Muscle layer of duodenum (tissue), 2 donors: ENCODE measurements around the gene TLX2.

ENCODE experiments used
- H3K27ac ChIP-seq: one replicate; pipeline ENCODE4 v1.7.0; 2013; ENCODE audit warnings: mild to moderate bottlenecking, low read length
- H3K27me3 ChIP-seq: one replicate; pipeline ENCODE4 v1.7.0; 2013; ENCODE audit warnings: low read depth, mild to moderate bottlenecking, control low read depth, low read length
- H3K36me3 ChIP-seq, 2 donors: one replicate each; pipeline ENCODE4 v1.7.0; 2013; ENCODE audit warnings: low read length in 2 of 2, control low read depth in 1 of 2, mild to moderate bottlenecking in 1 of 2; ENCODE audit not compliant: insufficient read depth in 2 of 2, control insufficient read depth in 1 of 2
- H3K4me1 ChIP-seq, 2 donors: one replicate each; pipeline ENCODE4 v1.7.0; 2013; ENCODE audit warnings: low read length in 2 of 2, mild to moderate bottlenecking in 2 of 2, control low read depth in 1 of 2, moderate library complexity in 1 of 2; ENCODE audit not compliant: insufficient read depth in 2 of 2, control insufficient read depth in 1 of 2
- H3K4me3 ChIP-seq, 2 donors: one replicate each; pipeline ENCODE4 v1.7.0; 2013; ENCODE audit warnings: low read length in 2 of 2, low read depth in 1 of 2, mild to moderate bottlenecking in 1 of 2
- H3K9me3 ChIP-seq, 2 donors: one replicate each; pipeline ENCODE4 v1.7.0; 2013; ENCODE audit warnings: low read length in 2 of 2, control low read depth in 1 of 2, mild to moderate bottlenecking in 1 of 2; ENCODE audit not compliant: control insufficient read depth in 1 of 2
- donor health status: healthy.

TLX2 gene

DNA sequence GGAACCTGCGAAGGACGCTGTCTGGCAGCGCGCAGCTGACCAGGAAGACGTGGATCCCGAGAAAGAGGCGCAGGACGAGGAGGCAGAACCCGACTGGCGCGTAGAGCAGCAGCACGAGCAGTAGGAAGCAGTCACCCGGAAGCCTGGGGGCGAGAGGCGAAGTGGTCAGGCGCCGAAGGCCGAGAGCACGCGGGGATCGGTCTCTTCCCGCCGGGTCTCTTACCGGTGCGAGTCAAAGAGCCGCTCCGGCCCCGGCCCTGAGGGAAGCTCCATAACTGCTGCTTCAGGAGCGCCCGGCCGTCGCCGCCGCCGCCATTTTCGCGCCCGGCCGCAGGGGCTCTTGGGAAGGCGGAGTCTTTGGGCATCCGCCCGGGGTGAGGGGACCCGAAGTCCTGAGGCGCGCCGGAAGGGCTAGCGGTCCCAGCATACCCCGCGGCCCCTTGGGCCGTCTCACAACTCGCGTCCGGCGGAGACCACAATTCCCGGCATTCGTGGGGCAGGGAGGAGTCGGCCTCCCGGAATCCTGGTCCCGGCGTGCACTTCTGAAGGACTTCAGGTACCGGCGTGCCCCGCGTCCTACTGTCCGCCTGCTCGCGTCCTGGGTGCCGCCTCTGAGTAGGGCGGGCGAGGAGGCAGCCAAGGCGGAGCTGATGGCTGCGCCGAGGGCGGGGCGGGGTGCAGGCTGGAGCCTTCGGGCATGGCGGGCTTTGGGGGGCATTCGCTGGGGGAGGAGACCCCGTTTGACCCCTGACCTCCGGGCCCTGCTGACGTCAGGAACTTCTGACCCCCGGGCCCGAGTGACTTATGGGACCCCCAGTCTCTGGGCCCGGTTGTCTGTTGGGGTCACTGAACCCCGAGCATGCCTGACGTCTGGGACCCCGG lies 15.3 kb downstream of the TLX2 start, which contains the start of the genes AUP1 and HTRA2:
AUP1 (minus strand) TSS at position 350 of the 882 bp plus-strand sequence; CDS start at position 273, 77 bp downstream.
HTRA2 (plus strand) TSS at position 577 of the 882 bp plus-strand sequence; CDS start at position 651, 74 bp downstream.
- peak within 1 kb of the TSS; percentile 81 for H3K27ac ChIP-seq
- peaks cover 16 to 25% of the 10 kb centered on the region in 2 donors for H3K4me1 ChIP-seq
- peaks cover 18 to 42% of the 10 kb centered on the region in 2 donors for H3K36me3 ChIP-seq

DNA sequence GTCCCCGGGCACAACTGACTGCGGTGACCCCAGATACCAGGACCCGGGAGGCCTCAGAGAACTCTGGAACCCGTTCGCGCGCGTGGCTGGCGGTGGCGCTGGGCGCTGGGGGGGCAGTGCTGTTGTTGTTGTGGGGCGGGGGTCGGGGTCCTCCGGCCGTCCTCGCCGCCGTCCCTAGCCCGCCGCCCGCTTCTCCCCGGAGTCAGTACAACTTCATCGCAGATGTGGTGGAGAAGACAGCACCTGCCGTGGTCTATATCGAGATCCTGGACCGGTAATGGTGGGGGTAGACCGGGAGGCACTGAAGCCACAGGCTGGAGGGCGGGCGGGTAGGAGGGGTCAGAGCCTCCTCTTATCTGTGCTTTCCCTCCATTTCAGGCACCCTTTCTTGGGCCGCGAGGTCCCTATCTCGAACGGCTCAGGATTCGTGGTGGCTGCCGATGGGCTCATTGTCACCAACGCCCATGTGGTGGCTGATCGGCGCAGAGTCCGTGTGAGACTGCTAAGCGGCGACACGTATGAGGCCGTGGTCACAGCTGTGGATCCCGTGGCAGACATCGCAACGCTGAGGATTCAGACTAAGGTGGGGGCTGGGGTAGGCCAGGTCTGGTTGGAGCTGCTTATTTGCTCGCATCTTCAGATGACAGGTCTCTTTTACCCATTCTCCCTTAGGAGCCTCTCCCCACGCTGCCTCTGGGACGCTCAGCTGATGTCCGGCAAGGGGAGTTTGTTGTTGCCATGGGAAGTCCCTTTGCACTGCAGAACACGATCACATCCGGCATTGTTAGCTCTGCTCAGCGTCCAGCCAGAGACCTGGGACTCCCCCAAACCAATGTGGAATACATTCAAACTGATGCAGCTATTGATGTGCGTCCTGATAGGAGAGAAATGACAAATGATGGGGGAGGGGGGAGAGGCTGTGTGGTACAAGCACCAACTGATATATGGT lies 16.3 kb downstream of the TLX2 start:
- Histone ChIP-seq H3K36me3 (peaks cover 18 to 40% of the 10 kb centered on the region in 2 donors), H3K9me3 (no peaks in the 10 kb centered on the region), H3K4me3 (peak overlapping the region; percentile 96 to 99), H3K27me3 (no peaks in the 10 kb centered on the region), H3K27ac (peak overlapping the region; percentile 70), H3K4me1 (peaks cover 16 to 25% of the 10 kb centered on the region in 2 donors)

More for the DNA sequence above, 15.3 kb downstream of the TLX2 start, which contains the start of the genes AUP1 and HTRA2:
- no peaks in the 10 kb centered on the region for H3K27me3 ChIP-seq
- no peaks in the 10 kb centered on the region for H3K9me3 ChIP-seq
- H3K4me3 ChIP-seq = peak within 1 kb of the TSS; percentile 96 to 99

DNA sequence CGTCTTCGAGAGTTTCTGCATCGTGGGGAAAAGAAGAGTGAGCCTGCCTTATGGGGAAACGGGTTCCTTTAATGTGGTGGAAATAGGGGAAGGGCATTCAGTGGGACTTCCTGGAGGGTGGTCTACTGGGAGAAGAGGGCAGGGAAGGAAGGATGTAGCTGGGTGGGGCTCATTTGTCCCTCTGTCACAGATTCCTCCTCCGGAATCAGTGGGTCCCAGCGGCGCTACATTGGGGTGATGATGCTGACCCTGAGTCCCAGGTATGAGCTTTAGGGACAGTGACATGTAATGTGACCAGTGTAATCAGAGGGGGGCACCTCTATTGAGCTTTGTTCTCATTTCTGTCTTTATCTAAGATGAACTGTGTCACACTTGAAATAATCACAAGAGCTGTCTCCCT lies 17.4 kb downstream of the TLX2 start:
- Histone ChIP-seq H3K27me3 (no peaks in the 10 kb centered on the region), H3K4me1 (peaks cover 16 to 25% of the 10 kb centered on the region in 2 donors), H3K36me3 (peaks cover 15 to 29% of the 10 kb centered on the region in 2 donors), H3K9me3 (no peaks in the 10 kb centered on the region), H3K27ac (no peak overlapping the region), H3K4me3 (peak overlapping the region in 1 of 2 donors; percentile 96)

DNA sequence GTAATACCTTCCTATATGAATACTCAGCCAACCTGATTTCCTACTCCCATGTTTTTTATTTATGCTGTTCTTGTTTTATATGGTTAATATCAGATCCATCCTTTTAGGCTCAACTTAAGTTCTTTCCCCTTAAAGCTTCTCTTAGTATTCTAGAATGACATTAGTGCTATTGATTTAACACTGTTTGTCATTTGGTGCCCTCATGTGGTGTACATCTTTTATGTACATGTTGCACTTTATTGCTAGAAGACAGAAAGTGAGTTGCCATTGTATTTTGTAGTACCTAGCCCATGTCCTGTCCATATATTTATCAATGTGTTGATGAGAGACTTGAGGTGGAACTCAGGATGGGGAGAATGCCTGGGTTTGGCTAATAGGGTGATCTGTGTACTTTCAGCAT lies 18.0 kb downstream of the TLX2 start:
- H3K27me3 ChIP-seq = no peaks in the 10 kb centered on the region
- H3K4me1 ChIP-seq = peaks cover 16 to 25% of the 10 kb centered on the region in 2 donors
- H3K9me3 ChIP-seq = no peaks in the 10 kb centered on the region
- H3K27ac ChIP-seq = no peak overlapping the region
- H3K36me3 ChIP-seq = peaks cover 10 to 23% of the 10 kb centered on the region in 2 donors
- no peak overlapping the region for H3K4me3 ChIP-seq

DNA sequence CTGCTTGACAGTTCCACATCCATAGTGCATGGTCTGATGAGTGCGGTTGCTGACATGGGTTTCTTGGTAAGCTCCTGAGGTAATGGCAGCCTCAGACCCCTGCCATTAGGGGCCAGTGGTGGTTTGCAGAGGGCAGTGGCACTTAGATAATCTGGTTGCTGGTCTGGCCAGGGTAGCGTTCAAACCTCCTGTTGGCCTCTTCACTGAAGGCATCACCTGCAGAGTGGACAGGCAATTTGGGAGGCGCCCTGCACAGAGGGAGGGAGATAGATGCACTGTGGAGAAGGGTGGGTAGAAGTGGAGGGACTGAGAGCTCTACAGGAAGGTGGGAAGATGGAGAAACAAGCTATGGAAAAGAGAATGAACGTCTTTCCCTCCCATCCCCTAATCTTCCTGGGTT lies 19.2 kb downstream of the TLX2 start:
- no peaks in the 10 kb centered on the region for H3K27me3 ChIP-seq
- no peak overlapping the region for H3K27ac ChIP-seq
- H3K4me3 ChIP-seq = no peak overlapping the region
- peaks cover 5 to 12% of the 10 kb centered on the region in 2 donors for H3K36me3 ChIP-seq
- peaks cover 14 to 17% of the 10 kb centered on the region in 2 donors for H3K4me1 ChIP-seq
- no peaks in the 10 kb centered on the region for H3K9me3 ChIP-seq

DNA sequence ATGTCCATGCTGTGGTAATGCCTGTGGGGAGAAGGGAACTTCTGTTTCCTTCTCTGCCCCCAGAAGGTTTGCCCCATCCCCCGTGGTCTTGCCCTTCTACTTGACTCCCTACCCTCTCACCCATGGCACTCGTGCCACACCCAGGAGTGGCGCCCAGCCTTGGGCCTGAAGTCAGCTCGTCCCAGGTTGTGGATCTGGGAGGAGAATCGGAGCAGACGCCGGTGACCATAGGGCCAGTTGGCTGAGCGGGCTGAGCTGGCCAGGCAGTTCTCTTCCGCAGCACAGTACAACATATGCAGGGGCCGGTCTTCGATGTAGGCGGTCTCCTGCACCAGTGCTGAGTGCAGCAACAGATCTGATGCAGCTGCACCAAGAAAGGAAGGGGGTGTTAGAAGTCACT lies 20.2 kb downstream of the TLX2 start:
- Histone ChIP-seq H3K4me3 (no peak overlapping the region), H3K36me3 (peaks cover 5 to 12% of the 10 kb centered on the region in 2 donors), H3K4me1 (peaks cover 10 to 12% of the 10 kb centered on the region in 2 donors), H3K27me3 (no peaks in the 10 kb centered on the region), H3K27ac (no peak overlapping the region), H3K9me3 (no peaks in the 10 kb centered on the region)

DNA sequence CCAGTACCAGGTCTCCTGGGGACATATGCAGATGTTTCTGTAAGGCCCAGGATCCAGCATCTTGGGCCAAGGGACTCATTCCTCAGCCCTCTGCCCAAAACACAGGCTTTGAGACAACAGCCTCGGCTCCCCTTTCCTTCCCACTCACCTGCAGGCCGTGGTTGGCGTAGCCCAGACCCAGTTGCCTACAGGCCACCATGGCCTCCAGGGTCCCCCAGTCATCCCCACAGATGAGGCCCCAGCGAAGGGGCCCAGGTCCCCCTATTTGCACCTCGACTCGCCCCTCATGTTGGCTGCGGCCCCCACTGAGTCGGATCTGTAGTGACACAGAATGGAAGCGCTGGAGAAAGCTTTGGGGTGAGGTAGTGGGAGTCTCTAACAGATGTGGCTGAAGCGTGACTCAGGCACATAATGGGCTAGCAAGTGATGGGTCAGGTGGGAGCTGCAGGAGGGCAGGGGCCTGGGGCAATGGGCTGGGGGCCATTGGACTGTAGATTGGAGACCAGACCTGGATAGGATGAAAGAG lies 21.3 kb downstream of the TLX2 start:
- Histone ChIP-seq H3K27ac (no peak overlapping the region), H3K4me3 (no peak overlapping the region), H3K4me1 (peaks cover 10 to 12% of the 10 kb centered on the region in 2 donors), H3K9me3 (no peaks in the 10 kb centered on the region), H3K27me3 (no peaks in the 10 kb centered on the region), H3K36me3 (peaks cover 5 to 12% of the 10 kb centered on the region in 2 donors)

DNA sequence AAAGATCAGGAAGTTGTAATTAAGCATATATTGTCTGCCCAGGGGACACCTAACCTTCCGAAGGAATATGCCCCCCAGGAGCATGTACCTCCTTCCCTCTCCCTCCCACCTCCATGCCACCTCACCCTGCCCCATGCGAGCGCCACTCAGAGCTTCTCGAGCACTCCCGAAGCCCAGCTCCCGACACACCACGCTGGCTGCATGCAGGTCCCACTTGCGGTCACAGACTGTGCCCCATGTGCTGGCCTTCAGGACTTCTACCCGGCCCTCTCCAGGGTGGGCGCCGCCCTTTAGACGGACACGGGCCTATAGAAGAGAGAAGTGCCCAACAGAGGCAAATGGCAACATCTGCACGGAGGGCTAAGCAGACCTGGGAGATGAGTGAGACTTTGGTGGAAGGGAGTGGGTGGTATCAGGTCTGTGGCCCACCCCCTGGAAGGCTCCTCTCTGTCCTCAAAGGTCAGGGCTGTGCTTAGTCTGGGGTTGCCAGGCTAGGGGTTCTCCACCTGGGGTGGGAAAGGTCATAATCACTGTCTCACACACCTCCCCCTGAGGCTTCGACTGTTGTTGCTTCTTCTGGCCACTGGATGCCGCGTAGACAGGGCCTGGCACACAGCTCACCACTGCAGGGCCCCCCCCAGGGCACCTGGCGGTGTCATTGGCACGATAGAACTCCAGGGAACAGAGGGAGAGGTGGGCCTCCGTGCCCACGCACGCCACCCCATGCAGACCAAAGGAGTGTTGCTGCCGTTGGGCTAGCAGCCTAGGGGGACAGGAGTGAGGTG lies 22.1 kb downstream of the TLX2 start:
- Histone ChIP-seq H3K36me3 (peaks cover 5 to 12% of the 10 kb centered on the region in 2 donors), H3K4me1 (peaks cover 3 to 4% of the 10 kb centered on the region in 2 donors), H3K27me3 (no peaks in the 10 kb centered on the region), H3K4me3 (no peak overlapping the region), H3K27ac (no peak overlapping the region), H3K9me3 (no peaks in the 10 kb centered on the region)

DNA sequence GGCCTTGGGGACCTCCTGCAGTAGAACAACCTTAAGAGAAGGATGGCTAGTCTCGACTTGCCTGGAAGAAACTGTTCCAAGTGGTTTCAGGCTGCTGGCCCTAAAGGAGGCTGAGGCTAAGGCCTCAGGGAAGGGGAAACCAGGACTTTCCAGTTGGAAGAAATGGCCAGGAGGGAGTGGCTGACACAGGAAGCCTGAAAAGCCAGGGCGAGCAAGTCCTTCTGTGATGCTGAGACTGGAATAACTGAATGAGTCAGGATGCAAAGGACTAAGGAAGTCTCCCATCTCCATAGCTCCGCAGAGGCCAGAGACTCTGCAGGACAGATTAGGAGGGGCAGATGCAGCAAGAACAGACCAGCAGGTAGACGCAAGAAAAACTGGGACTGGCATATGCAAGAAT lies 22.9 kb downstream of the TLX2 start:
- Histone ChIP-seq H3K27ac (no peak overlapping the region), H3K36me3 (peaks cover 5 to 12% of the 10 kb centered on the region in 2 donors), H3K27me3 (no peaks in the 10 kb centered on the region), H3K4me1 (no peaks in the 10 kb centered on the region), H3K4me3 (no peak overlapping the region), H3K9me3 (no peaks in the 10 kb centered on the region)

DNA sequence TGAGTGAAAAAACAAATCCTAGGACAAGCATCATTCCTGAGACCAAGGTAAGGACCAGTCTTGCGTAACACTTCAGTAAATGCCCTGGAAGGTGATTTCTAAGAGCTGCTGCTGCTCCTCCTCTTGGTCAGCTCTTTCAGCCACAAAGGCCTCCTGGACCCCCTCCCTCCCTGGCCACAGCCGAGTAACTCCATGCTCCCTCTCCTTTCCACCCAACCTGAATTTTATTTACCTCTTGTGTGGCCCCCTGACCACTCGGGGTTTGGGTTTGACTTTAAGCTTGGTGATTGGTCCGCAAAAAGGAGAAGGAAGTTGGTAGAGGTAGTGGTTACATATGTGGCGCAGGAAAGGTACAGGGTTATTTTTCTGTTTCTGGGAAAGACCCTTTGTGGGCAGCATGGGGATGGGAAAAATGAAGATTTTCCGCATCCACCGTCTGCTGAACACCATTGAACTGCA lies 24.7 kb downstream of the TLX2 start:
- Histone ChIP-seq H3K36me3 (no peaks in the 10 kb centered on the region), H3K9me3 (no peaks in the 10 kb centered on the region), H3K27ac (no peak overlapping the region), H3K4me3 (no peak overlapping the region), H3K27me3 (no peaks in the 10 kb centered on the region), H3K4me1 (no peaks in the 10 kb centered on the region)
